Neural cell (in vitro differentiated cells): ENCODE results near the gene CLIC6. TPM values are rescaled to one million over a fixed set of nuclear protein-coding genes. Genes with fewer than 3 reads are reported as not detected.

Experiments used
- H2AFZ ChIP-seq: fragments of 200-600, 300-800 bp; sonication (generic), shearing (Covaris generic); 2 replicates; pipeline ENCODE4 v1.6.0; 2014; ENCODE audit warnings: low read depth, mild to moderate bottlenecking, antibody characterized with exemption, low read length, moderate library complexity
- H3F3A ChIP-seq: fragments of 200-600 bp; shearing (Covaris generic); 2 replicates; pipeline ENCODE4 v1.6.1; 2016; ENCODE audit warnings: mild to moderate bottlenecking, moderate library complexity, mixed read lengths, antibody characterized with exemption, low read length; ENCODE audit not compliant: insufficient read depth, poor library complexity, severe bottlenecking
- H3K27ac ChIP-seq: fragments of 200-600, 300-800 bp; sonication (generic), shearing (Covaris generic); 2 replicates; pipeline ENCODE4 v1.5.1; 2014; ENCODE audit warnings: mild to moderate bottlenecking, low read length, moderate library complexity
- H3K27me3 ChIP-seq: fragments of 300-800, 200-600 bp; sonication (generic), shearing (Covaris generic); 2 replicates; pipeline ENCODE4 v1.6.0; 2014; ENCODE audit warnings: mild to moderate bottlenecking, low read depth, low read length, moderate library complexity; ENCODE audit not compliant: insufficient read depth
- H3K36me3 ChIP-seq: fragments of 300-800, 200-600 bp; sonication (generic), shearing (Covaris generic); 2 replicates; pipeline ENCODE4 v1.5.1; 2014; ENCODE audit warnings: mild to moderate bottlenecking, antibody characterized with exemption, low read length, moderate library complexity; ENCODE audit not compliant: insufficient read depth
- H3K4me2 ChIP-seq: fragments of 300-800, 200-600 bp; sonication (generic), shearing (Covaris generic); 2 replicates; pipeline ENCODE4 v1.6.0; 2014; ENCODE audit warnings: mild to moderate bottlenecking, low read length
- H3K4me3 ChIP-seq: fragments of 300-800, 200-600 bp; sonication (generic), shearing (Covaris generic); 2 replicates; pipeline ENCODE4 v1.5.1; 2014; ENCODE audit warnings: mild to moderate bottlenecking, low read length, moderate library complexity
- H3K79me2 ChIP-seq: fragments of 200-600 bp; shearing (Covaris generic); replicated peaks from 2 replicates; pipeline ENCODE4 v1.6.0; 2014; ENCODE audit warnings: mild to moderate bottlenecking, low read length, moderate library complexity; ENCODE audit not compliant: insufficient read depth
- H3K9ac ChIP-seq: fragments of 300-800, 200-600 bp; sonication (generic), shearing (Covaris generic); 2 replicates; pipeline ENCODE4 v1.6.1; 2016; ENCODE audit warnings: mild to moderate bottlenecking, low read length, mixed read lengths
- H3K9me2 ChIP-seq: fragments of 200-600 bp; shearing (Covaris generic); 2 replicates; pipeline ENCODE4 v1.6.1; 2016; ENCODE audit warnings: mild to moderate bottlenecking, low read length, mixed read lengths; ENCODE audit not compliant: insufficient read depth
- H3K9me3 ChIP-seq: fragments of 200-600, 300-800 bp; sonication (generic), shearing (Covaris generic); 2 replicates; pipeline ENCODE4 v1.6.1; 2016; ENCODE audit warnings: mild to moderate bottlenecking, mixed run types, low read length, moderate library complexity, mixed read lengths
- H4K20me1 ChIP-seq: fragments of 200-600 bp; shearing (Covaris generic); 2 replicates; pipeline ENCODE4 v1.6.1; 2016; ENCODE audit warnings: mild to moderate bottlenecking, mixed run types; ENCODE audit not compliant: insufficient read depth
- EP300 ChIP-seq: fragments of 450-650 bp; conservative IDR thresholded peaks from 2 replicates; pipeline ENCODE4 v1.6.1; 2014; ENCODE audit warnings: antibody characterized with exemption, mild to moderate bottlenecking, moderate library complexity; ENCODE audit not compliant: poor library complexity, severe bottlenecking
- EZH2 ChIP-seq: fragments of 200-600, 300-800 bp; shearing (Covaris generic), sonication (generic); IDR thresholded peaks from 2 replicates; pipeline ENCODE4 v1.6.1; 2014; ENCODE audit warnings: antibody characterized with exemption, low read length, borderline replicate concordance, mild to moderate bottlenecking; ENCODE audit not compliant: insufficient read depth, poor library complexity, severe bottlenecking
- MXI1 ChIP-seq: fragments of 450-650 bp; conservative IDR thresholded peaks from 2 replicates; pipeline ENCODE4 v1.6.1; 2014; ENCODE audit warnings: antibody characterized with exemption, mild to moderate bottlenecking; ENCODE audit not compliant: poor library complexity, severe bottlenecking
- POLR2AphosphoS5 ChIP-seq: IDR thresholded peaks from 2 replicates; pipeline ENCODE4 v1.6.1; 2012
- RAD21 ChIP-seq: fragments of 450-650 bp; conservative IDR thresholded peaks from 2 replicates; pipeline ENCODE4 v1.6.1; 2014; ENCODE audit warnings: antibody characterized with exemption, mild to moderate bottlenecking, moderate library complexity
- SMC3 ChIP-seq: fragments of 450-650 bp; conservative IDR thresholded peaks from 2 replicates; pipeline ENCODE4 v1.6.1; 2014; ENCODE audit warnings: antibody characterized with exemption, mild to moderate bottlenecking, moderate library complexity; ENCODE audit not compliant: poor library complexity
- TAF1 ChIP-seq: IDR thresholded peaks from 2 replicates; pipeline ENCODE4 v1.6.1; 2012; ENCODE audit warnings: low read depth
- polyA plus RNA-seq: library from polyadenylated mRNA; depleted of rRNA; stranded (reverse); fragments of >200 nt; gene quantifications from 2 replicates; pipeline ENCODE4 v1.2.3, GENCODE V29; 2014
- TF ChIP-seq, protein P1 (sequence below): fragments of 450-650 bp; IDR thresholded peaks from 2 replicates; pipeline ENCODE4 v1.5.1; 2014; ENCODE audit warnings: antibody characterized with exemption, mild to moderate bottlenecking, moderate library complexity; ENCODE audit not compliant: poor library complexity, severe bottlenecking
- TF ChIP-seq, protein P2 (sequence below): IDR thresholded peaks from 2 replicates; pipeline ENCODE4 v1.6.1; 2012; ENCODE audit warnings: borderline replicate concordance

Gene CLIC6
- polyA plus RNA-seq, 1 donor from 2014 or later, result 0.32 TPM

DNA sequence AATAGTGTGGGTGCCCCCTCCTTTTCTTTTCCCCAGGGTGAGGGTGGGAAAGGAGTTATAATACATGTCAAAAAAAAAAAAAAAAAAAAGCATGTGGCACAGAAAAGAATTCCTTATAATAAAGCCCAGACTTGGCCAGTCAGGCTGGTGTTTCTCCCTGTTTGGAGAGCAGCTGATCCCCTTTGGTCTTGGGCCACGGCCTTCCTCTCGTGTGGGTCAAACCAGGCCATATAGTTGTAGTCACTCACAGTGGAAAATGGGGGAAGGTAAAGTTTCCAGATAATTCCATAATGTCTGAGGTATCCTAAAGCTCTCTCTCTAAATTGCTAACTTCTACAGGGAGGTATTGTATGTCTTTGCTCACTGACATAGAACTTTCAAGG lies 22.0 kb downstream of the CLIC6 start:
- no peaks in the 10 kb centered on the region for H3K79me2 ChIP-seq
- no peaks in the 10 kb centered on the region for H3K9me3 ChIP-seq
- H2AFZ ChIP-seq, result no peak overlapping the region
- H3K36me3 ChIP-seq, result no peaks in the 10 kb centered on the region
- H3K27me3 ChIP-seq, result no peaks in the 10 kb centered on the region
- TF ChIP-seq SMC3, result no peak
- TF ChIP-seq EP300, result no peak
- no peak for TF ChIP-seq EZH2
- TF ChIP-seq MXI1, result no peak
- TF ChIP-seq POLR2AphosphoS5, result no peak
- no peak for TF ChIP-seq RAD21
- TF ChIP-seq, protein P1, sequence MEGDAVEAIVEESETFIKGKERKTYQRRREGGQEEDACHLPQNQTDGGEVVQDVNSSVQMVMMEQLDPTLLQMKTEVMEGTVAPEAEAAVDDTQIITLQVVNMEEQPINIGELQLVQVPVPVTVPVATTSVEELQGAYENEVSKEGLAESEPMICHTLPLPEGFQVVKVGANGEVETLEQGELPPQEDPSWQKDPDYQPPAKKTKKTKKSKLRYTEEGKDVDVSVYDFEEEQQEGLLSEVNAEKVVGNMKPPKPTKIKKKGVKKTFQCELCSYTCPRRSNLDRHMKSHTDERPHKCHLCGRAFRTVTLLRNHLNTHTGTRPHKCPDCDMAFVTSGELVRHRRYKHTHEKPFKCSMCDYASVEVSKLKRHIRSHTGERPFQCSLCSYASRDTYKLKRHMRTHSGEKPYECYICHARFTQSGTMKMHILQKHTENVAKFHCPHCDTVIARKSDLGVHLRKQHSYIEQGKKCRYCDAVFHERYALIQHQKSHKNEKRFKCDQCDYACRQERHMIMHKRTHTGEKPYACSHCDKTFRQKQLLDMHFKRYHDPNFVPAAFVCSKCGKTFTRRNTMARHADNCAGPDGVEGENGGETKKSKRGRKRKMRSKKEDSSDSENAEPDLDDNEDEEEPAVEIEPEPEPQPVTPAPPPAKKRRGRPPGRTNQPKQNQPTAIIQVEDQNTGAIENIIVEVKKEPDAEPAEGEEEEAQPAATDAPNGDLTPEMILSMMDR, result no peak
- TF ChIP-seq TAF1, result no peak
- TF ChIP-seq, protein P2, sequence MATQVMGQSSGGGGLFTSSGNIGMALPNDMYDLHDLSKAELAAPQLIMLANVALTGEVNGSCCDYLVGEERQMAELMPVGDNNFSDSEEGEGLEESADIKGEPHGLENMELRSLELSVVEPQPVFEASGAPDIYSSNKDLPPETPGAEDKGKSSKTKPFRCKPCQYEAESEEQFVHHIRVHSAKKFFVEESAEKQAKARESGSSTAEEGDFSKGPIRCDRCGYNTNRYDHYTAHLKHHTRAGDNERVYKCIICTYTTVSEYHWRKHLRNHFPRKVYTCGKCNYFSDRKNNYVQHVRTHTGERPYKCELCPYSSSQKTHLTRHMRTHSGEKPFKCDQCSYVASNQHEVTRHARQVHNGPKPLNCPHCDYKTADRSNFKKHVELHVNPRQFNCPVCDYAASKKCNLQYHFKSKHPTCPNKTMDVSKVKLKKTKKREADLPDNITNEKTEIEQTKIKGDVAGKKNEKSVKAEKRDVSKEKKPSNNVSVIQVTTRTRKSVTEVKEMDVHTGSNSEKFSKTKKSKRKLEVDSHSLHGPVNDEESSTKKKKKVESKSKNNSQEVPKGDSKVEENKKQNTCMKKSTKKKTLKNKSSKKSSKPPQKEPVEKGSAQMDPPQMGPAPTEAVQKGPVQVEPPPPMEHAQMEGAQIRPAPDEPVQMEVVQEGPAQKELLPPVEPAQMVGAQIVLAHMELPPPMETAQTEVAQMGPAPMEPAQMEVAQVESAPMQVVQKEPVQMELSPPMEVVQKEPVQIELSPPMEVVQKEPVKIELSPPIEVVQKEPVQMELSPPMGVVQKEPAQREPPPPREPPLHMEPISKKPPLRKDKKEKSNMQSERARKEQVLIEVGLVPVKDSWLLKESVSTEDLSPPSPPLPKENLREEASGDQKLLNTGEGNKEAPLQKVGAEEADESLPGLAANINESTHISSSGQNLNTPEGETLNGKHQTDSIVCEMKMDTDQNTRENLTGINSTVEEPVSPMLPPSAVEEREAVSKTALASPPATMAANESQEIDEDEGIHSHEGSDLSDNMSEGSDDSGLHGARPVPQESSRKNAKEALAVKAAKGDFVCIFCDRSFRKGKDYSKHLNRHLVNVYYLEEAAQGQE, result no peak
- no peak overlapping the region for H3K4me2 ChIP-seq
- H3F3A ChIP-seq, result no peaks in the 10 kb centered on the region
- H3K9me2 ChIP-seq, result no peaks in the 10 kb centered on the region
- no peak overlapping the region for H3K27ac ChIP-seq
- no peaks in the 10 kb centered on the region for H4K20me1 ChIP-seq
- H3K9ac ChIP-seq, result no peak overlapping the region
- H3K4me3 ChIP-seq, result no peak overlapping the region

DNA sequence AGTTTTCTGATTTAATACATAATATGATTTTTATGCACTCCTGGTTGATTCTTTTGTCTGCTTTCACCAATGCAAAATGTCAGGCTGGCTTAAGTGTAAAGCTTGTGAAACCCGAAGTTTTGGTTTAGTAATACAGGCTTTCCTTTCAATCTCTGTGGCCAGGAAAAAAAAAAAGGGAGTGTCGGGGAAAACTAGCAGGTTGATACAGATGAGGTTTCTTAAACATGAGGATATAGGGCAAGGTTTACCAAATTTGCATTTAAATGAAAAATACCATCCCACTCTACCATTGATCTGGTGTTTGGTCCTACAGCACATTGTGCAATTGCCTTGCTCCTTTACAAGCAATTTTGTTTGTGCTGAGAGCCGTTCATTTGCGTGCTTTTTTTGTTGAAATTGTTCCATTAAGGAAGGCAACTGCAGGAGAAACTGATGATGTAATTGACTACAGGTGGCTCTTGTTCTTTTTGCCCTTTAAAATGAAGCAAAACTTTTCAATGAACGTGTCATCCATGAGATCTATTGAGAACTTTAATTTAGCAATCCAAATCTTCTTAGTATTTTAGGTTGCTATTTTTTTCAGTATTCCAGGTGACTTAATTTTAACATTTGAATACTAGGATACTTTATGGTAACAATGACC lies 22.7 kb downstream of the CLIC6 start:
- no peaks in the 10 kb centered on the region for H4K20me1 ChIP-seq
- H3K79me2 ChIP-seq, result no peaks in the 10 kb centered on the region
- no peaks in the 10 kb centered on the region for H3K9me3 ChIP-seq
- H3K4me2 ChIP-seq, result no peak overlapping the region
- H3K9ac ChIP-seq, result no peak overlapping the region
- no peaks in the 10 kb centered on the region for H3K9me2 ChIP-seq
- TF ChIP-seq POLR2AphosphoS5 (no peak), SMC3 (no peak), RAD21 (no peak), EZH2 (no peak), EP300 (no peak), TAF1 (no peak), MXI1 (no peak)
- TF ChIP-seq, protein P2, result no peak
- TF ChIP-seq, protein P1, result no peak
- H3K27ac ChIP-seq, result no peak overlapping the region
- no peak overlapping the region for H2AFZ ChIP-seq
- no peak overlapping the region for H3K4me3 ChIP-seq
- no peaks in the 10 kb centered on the region for H3K27me3 ChIP-seq
- H3K36me3 ChIP-seq, result no peaks in the 10 kb centered on the region
- H3F3A ChIP-seq, result no peaks in the 10 kb centered on the region
